ENCODE data around the gene SFXN2. TPM values are rescaled to one million over a fixed set of nuclear protein-coding genes. Genes with fewer than 3 reads are reported as not detected.

SFXN2 gene
- total RNA-seq, 1 experiment from 2014 or later, result 21.2 TPM

- TF ChIP-seq NFE2L1 (CRISPR knock-in tag; IDR thresholded peaks at IDR 0.05), result no peak
- TF ChIP-seq, protein P1, sequence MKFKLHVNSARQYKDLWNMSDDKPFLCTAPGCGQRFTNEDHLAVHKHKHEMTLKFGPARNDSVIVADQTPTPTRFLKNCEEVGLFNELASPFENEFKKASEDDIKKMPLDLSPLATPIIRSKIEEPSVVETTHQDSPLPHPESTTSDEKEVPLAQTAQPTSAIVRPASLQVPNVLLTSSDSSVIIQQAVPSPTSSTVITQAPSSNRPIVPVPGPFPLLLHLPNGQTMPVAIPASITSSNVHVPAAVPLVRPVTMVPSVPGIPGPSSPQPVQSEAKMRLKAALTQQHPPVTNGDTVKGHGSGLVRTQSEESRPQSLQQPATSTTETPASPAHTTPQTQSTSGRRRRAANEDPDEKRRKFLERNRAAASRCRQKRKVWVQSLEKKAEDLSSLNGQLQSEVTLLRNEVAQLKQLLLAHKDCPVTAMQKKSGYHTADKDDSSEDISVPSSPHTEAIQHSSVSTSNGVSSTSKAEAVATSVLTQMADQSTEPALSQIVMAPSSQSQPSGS (CRISPR knock-in tag; IDR thresholded peaks at IDR 0.05; ENCODE audit: borderline replicate concordance, low read depth), result no peak
- TF ChIP-seq, protein P2, sequence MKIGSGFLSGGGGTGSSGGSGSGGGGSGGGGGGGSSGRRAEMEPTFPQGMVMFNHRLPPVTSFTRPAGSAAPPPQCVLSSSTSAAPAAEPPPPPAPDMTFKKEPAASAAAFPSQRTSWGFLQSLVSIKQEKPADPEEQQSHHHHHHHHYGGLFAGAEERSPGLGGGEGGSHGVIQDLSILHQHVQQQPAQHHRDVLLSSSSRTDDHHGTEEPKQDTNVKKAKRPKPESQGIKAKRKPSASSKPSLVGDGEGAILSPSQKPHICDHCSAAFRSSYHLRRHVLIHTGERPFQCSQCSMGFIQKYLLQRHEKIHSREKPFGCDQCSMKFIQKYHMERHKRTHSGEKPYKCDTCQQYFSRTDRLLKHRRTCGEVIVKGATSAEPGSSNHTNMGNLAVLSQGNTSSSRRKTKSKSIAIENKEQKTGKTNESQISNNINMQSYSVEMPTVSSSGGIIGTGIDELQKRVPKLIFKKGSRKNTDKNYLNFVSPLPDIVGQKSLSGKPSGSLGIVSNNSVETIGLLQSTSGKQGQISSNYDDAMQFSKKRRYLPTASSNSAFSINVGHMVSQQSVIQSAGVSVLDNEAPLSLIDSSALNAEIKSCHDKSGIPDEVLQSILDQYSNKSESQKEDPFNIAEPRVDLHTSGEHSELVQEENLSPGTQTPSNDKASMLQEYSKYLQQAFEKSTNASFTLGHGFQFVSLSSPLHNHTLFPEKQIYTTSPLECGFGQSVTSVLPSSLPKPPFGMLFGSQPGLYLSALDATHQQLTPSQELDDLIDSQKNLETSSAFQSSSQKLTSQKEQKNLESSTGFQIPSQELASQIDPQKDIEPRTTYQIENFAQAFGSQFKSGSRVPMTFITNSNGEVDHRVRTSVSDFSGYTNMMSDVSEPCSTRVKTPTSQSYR (CRISPR knock-in tag; IDR thresholded peaks at IDR 0.05), result no peak
- TF ChIP-seq PRRX2 (CRISPR knock-in tag; IDR thresholded peaks at IDR 0.05), result no peak
- TF ChIP-seq FOXJ3 (CRISPR knock-in tag; IDR thresholded peaks at IDR 0.05; ENCODE audit: borderline replicate concordance), result no peak
- no peak for TF ChIP-seq ELF4 (CRISPR knock-in tag; IDR thresholded peaks at IDR 0.05; ENCODE audit: low read depth)
- TF ChIP-seq ESRRA (CRISPR knock-in tag; IDR thresholded peaks at IDR 0.05; ENCODE audit: borderline replicate concordance), result no peak
- TF ChIP-seq NFATC4 (CRISPR knock-in tag; IDR thresholded peaks at IDR 0.05), result no peak
- no peak for TF ChIP-seq ETV6 (CRISPR knock-in tag; IDR thresholded peaks at IDR 0.05)
- TF ChIP-seq MXD4 (CRISPR knock-in tag; IDR thresholded peaks at IDR 0.05; ENCODE audit: borderline replicate concordance), result no peak
- TF ChIP-seq ZNF671 (CRISPR knock-in tag; IDR thresholded peaks at IDR 0.05), result no peak
- TF ChIP-seq, protein P3, sequence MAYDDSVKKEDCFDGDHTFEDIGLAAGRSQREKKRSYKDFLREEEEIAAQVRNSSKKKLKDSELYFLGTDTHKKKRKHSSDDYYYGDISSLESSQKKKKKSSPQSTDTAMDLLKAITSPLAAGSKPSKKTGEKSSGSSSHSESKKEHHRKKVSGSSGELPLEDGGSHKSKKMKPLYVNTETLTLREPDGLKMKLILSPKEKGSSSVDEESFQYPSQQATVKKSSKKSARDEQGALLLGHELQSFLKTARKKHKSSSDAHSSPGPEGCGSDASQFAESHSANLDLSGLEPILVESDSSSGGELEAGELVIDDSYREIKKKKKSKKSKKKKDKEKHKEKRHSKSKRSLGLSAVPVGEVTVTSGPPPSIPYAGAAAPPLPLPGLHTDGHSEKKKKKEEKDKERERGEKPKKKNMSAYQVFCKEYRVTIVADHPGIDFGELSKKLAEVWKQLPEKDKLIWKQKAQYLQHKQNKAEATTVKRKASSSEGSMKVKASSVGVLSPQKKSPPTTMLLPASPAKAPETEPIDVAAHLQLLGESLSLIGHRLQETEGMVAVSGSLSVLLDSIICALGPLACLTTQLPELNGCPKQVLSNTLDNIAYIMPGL (CRISPR knock-in tag; IDR thresholded peaks at IDR 0.05), result no peak
- no peak for TF ChIP-seq TEAD4 (CRISPR knock-in tag; IDR thresholded peaks at IDR 0.05)
- TF ChIP-seq, protein P4, sequence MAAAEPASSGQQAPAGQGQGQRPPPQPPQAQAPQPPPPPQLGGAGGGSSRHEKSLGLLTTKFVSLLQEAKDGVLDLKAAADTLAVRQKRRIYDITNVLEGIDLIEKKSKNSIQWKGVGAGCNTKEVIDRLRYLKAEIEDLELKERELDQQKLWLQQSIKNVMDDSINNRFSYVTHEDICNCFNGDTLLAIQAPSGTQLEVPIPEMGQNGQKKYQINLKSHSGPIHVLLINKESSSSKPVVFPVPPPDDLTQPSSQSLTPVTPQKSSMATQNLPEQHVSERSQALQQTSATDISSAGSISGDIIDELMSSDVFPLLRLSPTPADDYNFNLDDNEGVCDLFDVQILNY (CRISPR knock-in tag; IDR thresholded peaks at IDR 0.05), result no peak
- TF ChIP-seq FOXP1 (CRISPR knock-in tag; IDR thresholded peaks at IDR 0.05; ENCODE audit: borderline replicate concordance), result no peak
- TF ChIP-seq NR1H2 (CRISPR knock-in tag; IDR thresholded peaks at IDR 0.05), result no peak
- no peak for TF ChIP-seq CREB1 (CRISPR knock-in tag; IDR thresholded peaks at IDR 0.05)
- TF ChIP-seq FOXK1 (CRISPR knock-in tag; IDR thresholded peaks at IDR 0.05), result no peak
- no peak for TF ChIP-seq ZNF219 (CRISPR knock-in tag; IDR thresholded peaks at IDR 0.05; ENCODE audit: borderline replicate concordance)
- no peak for TF ChIP-seq JAZF1 (CRISPR knock-in tag; IDR thresholded peaks at IDR 0.05)
- ATAC-seq, result no peak
- Mint-ChIP-seq H3K4me1 (peaks cover 15% of the 10 kb centered on the region), H3K9me3 (peaks cover 6% of the 10 kb centered on the region), H3K27me3 (ENCODE audit: low read depth) (no peaks in the 10 kb centered on the region), H3K36me3 (peaks cover 51% of the 10 kb centered on the region), H3K27ac (no peak overlapping the region), H3K4me3 (no peak overlapping the region)
- ChIA-PET CTCF (no interaction called here), POLR2A (no interaction called here)
- DNase-seq (ENCODE audit: low spot score), result no peak
Measured at GRCh38 chr10:102723989-102724388, 9.6 kb downstream of the SFXN2 start.

GRCh38 chr10:102726274-102726673, 11.8 kb downstream of the SFXN2 start:
- Mint-ChIP-seq H3K9me3 (peaks cover 6% of the 10 kb centered on the region), H3K27me3 (ENCODE audit: low read depth) (no peaks in the 10 kb centered on the region), H3K27ac (no peak overlapping the region; the same call in 1 of the 2 replicates), H3K36me3 (peaks cover 48% of the 10 kb centered on the region), H3K4me3 (no peak overlapping the region), H3K4me1 (peaks cover 6% of the 10 kb centered on the region)
- CTCF ChIA-PET, result interaction anchor here (2.0 kb wide), 1 partner anchor 48 kb away, joined by 6 read pairs; no protein-coding TSS in a partner anchor
- ATAC-seq (no peak), DNase-seq (ENCODE audit: low spot score) (no peak)
- POLR2A ChIA-PET, result no interaction called here
- no peak for TF ChIP-seq ZNF396 (CRISPR knock-in tag; IDR thresholded peaks at IDR 0.05; ENCODE audit: borderline replicate concordance)
- TF ChIP-seq, protein P5, sequence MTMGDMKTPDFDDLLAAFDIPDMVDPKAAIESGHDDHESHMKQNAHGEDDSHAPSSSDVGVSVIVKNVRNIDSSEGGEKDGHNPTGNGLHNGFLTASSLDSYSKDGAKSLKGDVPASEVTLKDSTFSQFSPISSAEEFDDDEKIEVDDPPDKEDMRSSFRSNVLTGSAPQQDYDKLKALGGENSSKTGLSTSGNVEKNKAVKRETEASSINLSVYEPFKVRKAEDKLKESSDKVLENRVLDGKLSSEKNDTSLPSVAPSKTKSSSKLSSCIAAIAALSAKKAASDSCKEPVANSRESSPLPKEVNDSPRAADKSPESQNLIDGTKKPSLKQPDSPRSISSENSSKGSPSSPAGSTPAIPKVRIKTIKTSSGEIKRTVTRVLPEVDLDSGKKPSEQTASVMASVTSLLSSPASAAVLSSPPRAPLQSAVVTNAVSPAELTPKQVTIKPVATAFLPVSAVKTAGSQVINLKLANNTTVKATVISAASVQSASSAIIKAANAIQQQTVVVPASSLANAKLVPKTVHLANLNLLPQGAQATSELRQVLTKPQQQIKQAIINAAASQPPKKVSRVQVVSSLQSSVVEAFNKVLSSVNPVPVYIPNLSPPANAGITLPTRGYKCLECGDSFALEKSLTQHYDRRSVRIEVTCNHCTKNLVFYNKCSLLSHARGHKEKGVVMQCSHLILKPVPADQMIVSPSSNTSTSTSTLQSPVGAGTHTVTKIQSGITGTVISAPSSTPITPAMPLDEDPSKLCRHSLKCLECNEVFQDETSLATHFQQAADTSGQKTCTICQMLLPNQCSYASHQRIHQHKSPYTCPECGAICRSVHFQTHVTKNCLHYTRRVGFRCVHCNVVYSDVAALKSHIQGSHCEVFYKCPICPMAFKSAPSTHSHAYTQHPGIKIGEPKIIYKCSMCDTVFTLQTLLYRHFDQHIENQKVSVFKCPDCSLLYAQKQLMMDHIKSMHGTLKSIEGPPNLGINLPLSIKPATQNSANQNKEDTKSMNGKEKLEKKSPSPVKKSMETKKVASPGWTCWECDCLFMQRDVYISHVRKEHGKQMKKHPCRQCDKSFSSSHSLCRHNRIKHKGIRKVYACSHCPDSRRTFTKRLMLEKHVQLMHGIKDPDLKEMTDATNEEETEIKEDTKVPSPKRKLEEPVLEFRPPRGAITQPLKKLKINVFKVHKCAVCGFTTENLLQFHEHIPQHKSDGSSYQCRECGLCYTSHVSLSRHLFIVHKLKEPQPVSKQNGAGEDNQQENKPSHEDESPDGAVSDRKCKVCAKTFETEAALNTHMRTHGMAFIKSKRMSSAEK (CRISPR knock-in tag; IDR thresholded peaks at IDR 0.05; ENCODE audit: borderline replicate concordance), result no peak
- TF ChIP-seq, protein P6, sequence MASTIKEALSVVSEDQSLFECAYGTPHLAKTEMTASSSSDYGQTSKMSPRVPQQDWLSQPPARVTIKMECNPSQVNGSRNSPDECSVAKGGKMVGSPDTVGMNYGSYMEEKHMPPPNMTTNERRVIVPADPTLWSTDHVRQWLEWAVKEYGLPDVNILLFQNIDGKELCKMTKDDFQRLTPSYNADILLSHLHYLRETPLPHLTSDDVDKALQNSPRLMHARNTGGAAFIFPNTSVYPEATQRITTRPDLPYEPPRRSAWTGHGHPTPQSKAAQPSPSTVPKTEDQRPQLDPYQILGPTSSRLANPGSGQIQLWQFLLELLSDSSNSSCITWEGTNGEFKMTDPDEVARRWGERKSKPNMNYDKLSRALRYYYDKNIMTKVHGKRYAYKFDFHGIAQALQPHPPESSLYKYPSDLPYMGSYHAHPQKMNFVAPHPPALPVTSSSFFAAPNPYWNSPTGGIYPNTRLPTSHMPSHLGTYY (CRISPR knock-in tag; IDR thresholded peaks at IDR 0.05), result no peak
